ENCODE results near the gene SIVA1. TPM values are rescaled to one million over a fixed set of nuclear protein-coding genes. Genes with fewer than 3 reads are reported as not detected.

SIVA1 gene
- total RNA-seq, 2 donors from 2014 or later, result 137 to 238 TPM

- Histone ChIP-seq H3K9me3 (no peaks in the 10 kb centered on the region), H3K27me3 (no peaks in the 10 kb centered on the region), H3K27ac (no peak overlapping the region), H3K4me3 (no peak overlapping the region), H3K4me1 (peaks cover 0 to 55% of the 10 kb centered on the region in 2 donors), H3K36me3 (peaks cover 18% of the 10 kb centered on the region)
- no peak for DNase-seq (ENCODE audit: low spot score)
- no peak for TF ChIP-seq CTCF (IDR thresholded peaks at IDR 0.05)
These were observed 37.1 kb downstream of the SIVA1 start for GRCh38 chr14:104789752-104790743.

- Histone ChIP-seq H3K27me3 (no peaks in the 10 kb centered on the region), H3K36me3 (peaks cover 18% of the 10 kb centered on the region), H3K27ac (no peak overlapping the region), H3K4me1 (peaks cover 0 to 58% of the 10 kb centered on the region in 2 donors), H3K9me3 (no peaks in the 10 kb centered on the region), H3K4me3 (no peak overlapping the region)
- TF ChIP-seq CTCF (IDR thresholded peaks at IDR 0.05), result no peak
- no peak for DNase-seq (ENCODE audit: low spot score)
These were observed 38.5 kb downstream of the SIVA1 start for GRCh38 chr14:104791425-104791824.

- no peak for TF ChIP-seq CTCF (IDR thresholded peaks at IDR 0.05)
- Histone ChIP-seq H3K9me3 (no peaks in the 10 kb centered on the region), H3K27me3 (no peaks in the 10 kb centered on the region), H3K36me3 (peaks cover 18% of the 10 kb centered on the region), H3K27ac (no peak overlapping the region), H3K4me3 (no peak overlapping the region), H3K4me1 (peaks cover 0 to 58% of the 10 kb centered on the region in 2 donors)
- DNase-seq (ENCODE audit: low spot score), result no peak
These were observed 39.3 kb downstream of the SIVA1 start for GRCh38 chr14:104792101-104792884.

- no peak overlapping the region for H3K4me3 ChIP-seq
- H3K36me3 ChIP-seq, result peaks cover 18% of the 10 kb centered on the region
- no peaks in the 10 kb centered on the region for H3K9me3 ChIP-seq
- H3K27me3 ChIP-seq, result no peaks in the 10 kb centered on the region
- no peak overlapping the region for H3K27ac ChIP-seq
- no peak for TF ChIP-seq CTCF (IDR thresholded peaks at IDR 0.05)
- H3K4me1 ChIP-seq, result peaks cover 0 to 59% of the 10 kb centered on the region in 2 donors
- no peak for DNase-seq (ENCODE audit: low spot score)
These were observed 40.2 kb downstream of the SIVA1 start for GRCh38 chr14:104792945-104793702.

GRCh38 chr14:104793703-104793959 is 40.7 kb downstream of the SIVA1 start:
- TF ChIP-seq CTCF (IDR thresholded peaks at IDR 0.05), result no peak
- Histone ChIP-seq H3K4me3 (peak overlapping the region in 1 of 2 donors; percentile 88), H3K4me1 (peaks cover 0 to 61% of the 10 kb centered on the region in 2 donors), H3K9me3 (no peaks in the 10 kb centered on the region), H3K27me3 (no peaks in the 10 kb centered on the region), H3K36me3 (peaks cover 18% of the 10 kb centered on the region), H3K27ac (no peak overlapping the region)
- no peak for DNase-seq (ENCODE audit: low spot score)
